HG03442 (cell line): Measurements from ENCODE around the gene ARFGAP3.
"Not testable (repeated sequence)": the region's sequence is repeated elsewhere in the genome, so short reads cannot be mapped to it uniquely, and the experiment has no call there.

ENCODE experiments used
- ATAC-seq: cut with Tn5 transposase; IDR thresholded peaks from one replicate; pipeline ENCODE4 v1.9.1; 2021; ENCODE audit warnings: mild to moderate bottlenecking, moderate library complexity; ENCODE audit not compliant: unreplicated experiment

ARFGAP3 gene

GRCh38 chr22:42799061-42799460 is 58.0 kb downstream of the ARFGAP3 start:
- no peak for ATAC-seq

- no peak for ATAC-seq
These were observed 60.1 kb downstream of the ARFGAP3 start for GRCh38 chr22:42797011-42797410.

- no peak for ATAC-seq
These were observed 61.0 kb downstream of the ARFGAP3 start for GRCh38 chr22:42796081-42796480.

- no peak for ATAC-seq
These were observed 62.2 kb downstream of the ARFGAP3 start for GRCh38 chr22:42794551-42795510.

GRCh38 chr22:42793848-42794405 is 63.1 kb downstream of the ARFGAP3 start:
- no peak for ATAC-seq

- no peak for ATAC-seq
These were observed 63.9 kb downstream of the ARFGAP3 start for GRCh38 chr22:42792909-42793847.

GRCh38 chr22:42792453-42792908 is 64.6 kb downstream of the ARFGAP3 start:
- no peak for ATAC-seq

- no peak for ATAC-seq
These were observed 65.2 kb downstream of the ARFGAP3 start for GRCh38 chr22:42791721-42792452.

- ATAC-seq: no peak
These were observed 68.6 kb downstream of the ARFGAP3 start for GRCh38 chr22:42788466-42788865.

GRCh38 chr22:42788021-42788420 is 69.1 kb downstream of the ARFGAP3 start:
- ATAC-seq: no peak

GRCh38 chr22:42787357-42787736 is 69.7 kb downstream of the ARFGAP3 start:
- ATAC-seq: no peak

- no peak for ATAC-seq
These were observed 70.3 kb downstream of the ARFGAP3 start for GRCh38 chr22:42786606-42787356.

- no peak for ATAC-seq
These were observed 71.2 kb downstream of the ARFGAP3 start for GRCh38 chr22:42785706-42786499.

GRCh38 chr22:42782306-42782705 is 74.8 kb downstream of the ARFGAP3 start:
- not testable (repeated sequence) for ATAC-seq

GRCh38 chr22:42780070-42780540 is 77.0 kb downstream of the ARFGAP3 start:
- ATAC-seq: no peak

- ATAC-seq: no peak
These were observed 79.9 kb downstream of the ARFGAP3 start for GRCh38 chr22:42777126-42777525.

- ATAC-seq: no peak
These were observed 83.9 kb downstream of the ARFGAP3 start for GRCh38 chr22:42773167-42773566.

- ATAC-seq: no peak
These were observed 84.4 kb downstream of the ARFGAP3 start for GRCh38 chr22:42772647-42773046.
